Dermis microvascular lymphatic vessel endothelial cell (primary cell): ENCODE data around the gene TGFBR3L. TPM values are rescaled to one million over a fixed set of nuclear protein-coding genes. Genes with fewer than 3 reads are reported as not detected.

Experiments
- DNase-seq, 2 donors: peaks; one replicate each; pipeline versions ENCODE4 v3.0.0 to v3.0.0-alpha.2; 2010; ENCODE audit warnings: low read depth in 2 of 2
- total RNA-seq: library from RNA; depleted of rRNA; stranded (reverse); fragments of >200 nt; gene quantifications from 2 replicates; pipeline ENCODE4 v1.2.1, GENCODE V29; 2014

Gene TGFBR3L
- total RNA-seq, 1 donor from 2014 or later, result 0.26 TPM

- DNase-seq, result peak; percentile 98 to 99
Measured at GRCh38 chr19:7903244-7904073, 11.2 kb upstream of the TGFBR3L start, which contains the start of gene MAP2K7. MAP2K7 (plus strand) TSS chr19:7903877; CDS start chr19:7903945, 68 bp downstream.

- peak in 1 of 2 donors; percentile 37 for DNase-seq
Measured at GRCh38 chr19:7904074-7905020, 10.3 kb upstream of the TGFBR3L start.

- no peak for DNase-seq
Measured at GRCh38 chr19:7905268-7905667, 9.4 kb upstream of the TGFBR3L start.

- no peak for DNase-seq
Measured at GRCh38 chr19:7905859-7906258, 8.8 kb upstream of the TGFBR3L start.

- no peak for DNase-seq
Measured at GRCh38 chr19:7907122-7907521, 7.5 kb upstream of the TGFBR3L start.

- DNase-seq, result no peak
Measured at GRCh38 chr19:7907544-7907943, 7.1 kb upstream of the TGFBR3L start.

- DNase-seq, result no peak
Measured at GRCh38 chr19:7908078-7908699, 6.4 kb upstream of the TGFBR3L start.

GRCh38 chr19:7908742-7909461 is 5.7 kb upstream of the TGFBR3L start:
- no peak for DNase-seq

- DNase-seq, result no peak
Measured at GRCh38 chr19:7909471-7910067, 5.1 kb upstream of the TGFBR3L start.

GRCh38 chr19:7910321-7911161 is 4.1 kb upstream of the TGFBR3L start:
- DNase-seq, result no peak

GRCh38 chr19:7911508-7912143 is 3.0 kb upstream of the TGFBR3L start:
- DNase-seq, result no peak

GRCh38 chr19:7912144-7912696 is 2.4 kb upstream of the TGFBR3L start:
- DNase-seq, result no peak

GRCh38 chr19:7912697-7913564 is 1.7 kb upstream of the TGFBR3L start:
- no peak for DNase-seq

GRCh38 chr19:7913652-7914051 is 978 bp upstream of the TGFBR3L start:
- no peak for DNase-seq

- no peak for DNase-seq
Measured at GRCh38 chr19:7914099-7914498, 531 bp upstream of the TGFBR3L start.

GRCh38 chr19:7915250-7916102 is 846 bp downstream of the TGFBR3L start:
- DNase-seq, result no peak
